NCI-H748 (cell line): ENCODE measurements around the gene HS3ST5.
A peak's percentile ranks its signal among the peaks of the same experiment; 100 is the strongest.
"Not testable (repeated sequence)": the region's sequence is repeated elsewhere in the genome, so short reads cannot be mapped to it uniquely, and the experiment has no call there.

Source experiments
- DNase-seq: peaks from one replicate; lab custom pipeline; 2025; ENCODE audit not compliant: unreplicated experiment; lab: John Stamatoyannopoulos, UW

Gene HS3ST5

DNA sequence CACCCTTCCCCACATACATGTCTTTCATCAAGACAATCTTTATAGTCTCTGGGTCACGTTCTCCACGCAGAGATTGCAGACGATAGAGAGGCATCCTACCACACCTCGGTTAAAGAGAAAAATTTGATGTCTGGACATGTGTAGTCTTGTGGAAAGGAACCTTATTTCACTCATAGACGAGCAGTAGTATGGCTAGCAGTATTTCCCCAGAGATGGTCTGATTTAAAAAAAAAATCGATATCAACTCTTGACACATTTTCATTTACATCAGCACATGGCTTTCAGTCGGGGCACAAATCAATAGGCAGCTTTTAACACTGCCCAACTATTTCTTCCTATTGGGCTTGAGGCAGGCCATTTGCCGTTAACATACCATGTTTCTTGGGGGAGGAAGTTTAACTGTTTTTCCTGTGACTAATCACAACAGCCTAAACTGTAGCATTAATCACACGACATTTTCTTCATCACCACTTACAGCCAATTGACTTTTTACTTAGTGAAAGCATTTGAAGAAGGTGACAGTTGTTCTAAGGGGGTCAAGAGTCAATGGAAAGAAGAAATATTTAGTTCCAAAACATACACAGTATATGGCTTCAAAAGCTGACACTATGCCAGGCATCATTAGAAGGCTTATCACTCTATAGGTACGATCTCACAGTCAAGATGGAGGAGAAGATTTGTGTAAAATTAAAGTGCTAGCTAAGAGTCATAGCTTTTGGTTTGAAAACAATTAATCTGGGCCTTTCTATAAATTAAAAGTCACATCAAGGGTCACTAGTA, 242.4 kb downstream of the HS3ST5 start:
- no peak for DNase-seq

DNA sequence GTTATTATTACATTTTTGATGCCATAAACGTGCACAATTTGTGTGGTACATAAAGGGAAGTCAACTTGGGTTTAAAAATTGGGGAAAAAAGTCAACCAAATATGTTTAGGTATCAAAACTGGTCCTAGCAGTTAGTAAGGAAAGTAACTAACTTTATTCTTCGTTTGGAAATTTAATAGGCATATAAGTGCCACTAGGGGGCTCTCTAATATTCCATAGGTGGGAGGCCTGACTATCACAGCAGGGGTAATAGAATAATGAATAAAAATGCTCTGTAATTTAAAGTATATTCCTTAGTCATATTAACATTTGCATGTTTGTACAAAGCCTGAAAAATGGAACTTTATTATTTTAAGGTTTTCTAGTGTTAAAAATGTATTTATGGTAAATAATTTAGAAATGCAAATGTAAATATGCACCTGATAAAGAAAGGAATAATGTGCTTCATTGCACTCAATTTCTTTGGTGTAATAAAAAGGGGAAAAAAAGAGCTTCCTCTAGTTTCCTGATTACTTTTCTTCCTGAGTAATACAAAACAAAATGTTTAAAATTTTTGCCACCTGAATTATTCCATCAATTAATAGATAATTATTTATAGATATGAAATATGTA, 246.2 kb downstream of the HS3ST5 start:
- DNase-seq, result peak; percentile 52

DNA sequence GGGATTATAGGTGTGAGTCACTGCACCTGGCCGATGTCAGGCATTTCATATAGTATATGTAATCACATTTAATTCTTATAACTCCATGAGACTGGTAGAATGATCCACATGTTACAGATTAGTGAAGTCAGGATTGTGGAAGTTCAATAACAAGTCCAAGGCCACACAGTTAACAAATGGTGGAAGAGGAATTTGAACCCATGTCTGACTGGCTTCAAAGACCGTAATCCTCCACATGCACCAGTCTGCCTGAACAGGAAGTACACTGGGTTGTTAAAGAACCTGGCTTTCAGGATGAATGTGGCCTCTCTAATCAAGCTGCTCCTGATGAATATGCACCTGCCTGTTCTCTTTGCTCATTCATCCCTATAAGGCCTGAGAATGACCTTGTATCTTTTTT, 249.9 kb downstream of the HS3ST5 start:
- DNase-seq, result no peak

DNA sequence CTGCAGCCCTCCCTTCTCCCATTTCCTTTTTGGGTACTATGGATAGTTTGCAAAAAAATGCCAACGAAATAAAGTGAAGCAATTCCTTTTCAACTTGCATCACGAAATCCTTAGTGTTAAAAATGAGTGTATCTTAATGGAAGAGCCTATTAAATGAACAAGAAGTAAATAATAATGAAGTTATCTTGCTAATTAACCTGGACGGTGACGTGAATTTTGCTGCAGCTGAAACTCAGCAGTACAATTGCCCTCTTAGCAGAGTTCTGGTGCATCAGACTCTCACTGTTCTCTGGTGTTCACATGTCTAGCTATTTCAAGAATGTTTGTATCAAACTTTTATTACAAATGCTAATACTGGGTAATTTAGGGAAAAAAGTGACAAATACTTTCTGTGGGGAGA, 252.2 kb downstream of the HS3ST5 start:
- DNase-seq, result no peak

DNA sequence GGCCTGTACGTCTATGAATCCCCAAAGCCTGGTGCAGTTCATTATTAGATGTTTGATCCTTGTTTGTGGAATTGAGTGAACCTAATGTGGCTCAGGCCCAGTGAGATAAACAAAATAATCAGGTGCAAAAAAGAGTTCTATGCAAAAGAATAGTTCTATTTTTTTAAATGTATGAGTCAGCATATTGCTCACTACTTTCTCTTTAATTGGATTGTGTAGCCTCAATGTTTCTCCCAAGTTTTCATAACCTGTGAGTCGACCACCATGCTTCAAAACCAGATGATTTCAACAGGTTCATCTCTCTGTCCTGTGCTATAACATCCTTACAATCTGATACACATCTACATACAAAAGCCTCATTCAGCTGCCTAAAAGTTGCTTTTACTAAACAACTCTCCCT, 255.3 kb downstream of the HS3ST5 start:
- no peak for DNase-seq

DNA sequence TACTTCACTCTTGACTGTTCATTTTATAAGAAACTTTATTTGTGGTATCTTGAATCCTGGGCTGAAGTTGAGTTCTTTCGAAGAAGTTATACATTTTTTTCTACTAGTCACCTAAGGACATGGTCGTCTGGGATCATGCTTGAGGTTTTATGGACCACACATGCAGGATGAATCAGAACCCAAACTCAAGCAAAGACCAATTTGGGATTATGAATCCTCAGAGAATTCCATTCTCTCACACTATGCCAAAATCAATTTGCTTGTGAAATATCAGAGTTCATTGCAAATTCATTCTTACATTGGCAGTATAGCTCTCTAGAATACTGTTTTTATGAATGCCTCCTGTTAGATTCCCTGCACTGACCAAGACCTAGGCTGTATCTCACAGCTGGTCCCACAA, 257.6 kb downstream of the HS3ST5 start:
- DNase-seq, result no peak

DNA sequence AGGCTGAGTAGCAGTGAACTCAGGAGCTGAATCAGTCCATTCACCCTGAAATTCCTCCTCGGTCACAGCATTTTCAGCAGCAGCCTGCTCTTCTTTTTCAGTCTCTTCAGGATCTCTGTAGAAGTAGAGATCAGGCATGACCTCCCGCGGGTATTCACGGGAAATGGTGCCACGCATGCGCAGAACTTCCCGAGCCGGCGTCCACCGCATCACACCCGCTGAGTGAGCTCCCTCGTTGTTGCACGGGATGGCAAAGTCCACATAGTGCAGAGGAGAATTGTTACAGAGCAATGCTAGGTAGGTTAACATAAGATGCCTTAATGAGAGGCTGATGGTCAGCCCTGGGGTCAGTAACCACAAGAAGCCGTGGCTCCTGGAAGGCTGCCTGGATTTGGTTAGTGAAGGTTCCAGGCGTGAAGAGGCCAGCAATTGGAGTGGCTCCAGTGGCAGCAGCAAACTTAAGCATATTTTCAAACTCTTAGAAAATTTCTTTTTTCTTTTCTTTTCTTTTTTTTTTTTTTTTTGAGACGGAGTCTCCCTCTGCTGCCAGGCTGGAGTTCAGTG, 258.4 kb downstream of the HS3ST5 start:
- no peak for DNase-seq

DNA sequence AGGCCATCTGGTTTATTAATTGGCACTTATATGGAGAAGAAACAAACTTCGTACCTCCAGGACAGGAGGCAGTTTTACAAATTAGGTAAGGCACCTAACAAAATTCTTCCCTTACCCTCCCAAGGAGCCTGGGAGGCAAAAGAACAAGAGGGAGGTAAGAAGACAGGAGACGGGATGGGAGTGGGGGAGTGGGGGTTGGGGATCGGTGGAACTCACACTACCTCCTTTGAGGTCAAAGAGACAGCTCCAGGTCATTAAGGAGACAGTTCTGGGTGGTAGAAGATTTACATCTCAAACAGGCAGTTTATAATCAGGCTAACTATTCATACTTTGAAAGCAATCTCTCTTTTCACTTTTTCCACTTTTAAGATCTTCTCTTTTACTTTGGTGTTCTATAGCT, 259.6 kb downstream of the HS3ST5 start:
- no peak for DNase-seq

DNA sequence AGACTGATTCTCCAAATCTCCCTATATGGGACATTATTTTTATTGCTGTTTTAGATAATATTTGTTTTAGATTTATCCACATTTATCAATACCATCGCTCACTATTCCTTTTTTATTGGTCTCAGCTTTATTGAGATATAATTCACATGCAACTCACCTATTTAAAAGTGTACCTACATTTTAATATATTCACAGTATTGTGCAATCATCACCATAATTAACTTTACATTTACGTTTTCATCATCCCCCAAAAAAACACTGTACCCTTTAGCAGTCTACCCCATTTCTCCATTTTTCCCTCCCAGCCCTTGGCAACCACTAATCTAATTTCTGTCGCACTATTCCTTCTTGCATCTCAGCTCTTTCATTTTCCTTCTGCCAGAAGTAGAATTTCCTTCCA, 261.1 kb downstream of the HS3ST5 start:
- no peak for DNase-seq

DNA sequence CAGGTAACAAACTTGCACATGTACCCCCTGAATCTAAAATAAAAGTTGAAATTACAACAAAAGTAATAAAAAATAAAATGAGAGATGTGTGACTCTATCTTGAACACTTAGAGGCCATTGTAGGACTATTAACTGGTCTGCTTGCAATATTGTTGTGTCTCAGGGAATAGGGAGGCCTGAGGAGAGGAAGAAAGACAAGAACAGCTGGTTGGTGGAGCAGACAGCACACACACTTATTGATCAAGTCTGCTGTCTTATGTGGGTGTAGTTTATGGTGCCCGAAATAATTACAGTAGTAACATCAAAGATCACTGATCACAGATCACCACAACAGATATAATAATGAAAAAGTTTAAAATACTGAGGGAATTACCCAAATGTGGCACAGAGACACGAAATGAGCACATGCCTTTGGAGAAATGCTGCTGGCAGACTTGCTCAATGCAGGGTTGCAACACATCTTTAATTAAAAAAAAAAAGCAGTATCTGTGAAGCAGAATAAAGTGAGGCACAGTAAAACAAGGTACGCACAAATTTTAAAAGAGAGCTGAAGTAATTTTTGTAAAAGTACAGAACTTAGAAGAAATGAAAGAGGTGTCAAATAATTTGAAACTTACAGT, 261.8 kb downstream of the HS3ST5 start:
- no peak for DNase-seq

DNA sequence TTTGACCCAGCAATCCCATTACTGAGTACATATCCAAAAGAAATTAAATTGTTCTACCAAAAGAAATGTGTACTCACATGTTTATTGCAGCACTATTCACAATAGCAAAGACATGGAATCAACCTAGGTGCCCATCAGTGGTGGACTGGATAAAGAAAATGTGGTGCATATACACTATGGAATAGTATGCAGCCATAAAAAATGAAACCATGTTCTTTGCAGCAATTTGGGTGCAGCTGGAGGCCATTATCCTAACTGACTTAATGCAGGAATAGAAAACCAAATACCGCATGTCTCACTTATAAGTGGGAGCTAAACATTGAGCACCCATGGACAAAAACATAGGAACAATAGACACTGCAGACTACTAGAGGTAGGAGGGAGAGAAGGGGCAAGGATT, 262.4 kb downstream of the HS3ST5 start:
- not testable (repeated sequence) for DNase-seq

DNA sequence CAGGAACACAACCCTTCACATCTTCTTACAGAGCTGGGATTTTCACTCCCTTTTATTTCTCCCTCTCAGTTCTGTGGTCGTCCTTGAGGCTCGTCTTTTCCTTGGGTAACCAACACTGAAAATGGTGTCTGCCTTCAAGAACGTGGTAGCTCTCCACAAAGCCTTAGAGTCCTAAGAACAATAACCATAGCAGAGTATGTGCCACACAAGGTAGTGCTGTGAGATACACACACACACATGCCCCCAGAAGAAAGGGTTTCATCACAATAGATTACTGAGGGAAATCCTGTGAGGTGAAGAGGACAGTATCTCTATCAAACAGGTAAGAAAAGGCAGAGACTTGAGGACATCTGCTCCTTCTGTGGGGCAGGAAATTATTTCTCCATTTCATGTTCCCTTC, 267.0 kb downstream of the HS3ST5 start:
- no peak for DNase-seq

DNA sequence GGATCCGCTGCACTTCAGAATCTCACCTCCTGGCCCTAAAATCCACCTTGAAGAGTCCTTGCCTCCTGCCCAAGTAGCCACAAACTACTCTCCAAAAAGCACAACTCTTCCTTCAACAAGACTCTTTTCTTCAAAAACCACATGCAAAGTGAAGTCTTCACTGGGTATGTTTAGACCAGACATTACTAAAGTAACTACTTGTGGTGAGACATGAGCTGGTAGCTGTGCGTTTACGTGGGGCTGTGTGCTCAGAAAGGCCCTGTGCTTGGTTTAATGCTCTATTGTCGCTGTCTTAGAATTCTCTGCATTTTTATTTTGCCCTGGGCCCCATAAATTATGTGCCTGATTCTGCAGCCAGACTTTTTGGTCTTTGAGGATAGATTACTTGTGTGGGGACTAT, 267.5 kb downstream of the HS3ST5 start:
- no peak for DNase-seq

DNA sequence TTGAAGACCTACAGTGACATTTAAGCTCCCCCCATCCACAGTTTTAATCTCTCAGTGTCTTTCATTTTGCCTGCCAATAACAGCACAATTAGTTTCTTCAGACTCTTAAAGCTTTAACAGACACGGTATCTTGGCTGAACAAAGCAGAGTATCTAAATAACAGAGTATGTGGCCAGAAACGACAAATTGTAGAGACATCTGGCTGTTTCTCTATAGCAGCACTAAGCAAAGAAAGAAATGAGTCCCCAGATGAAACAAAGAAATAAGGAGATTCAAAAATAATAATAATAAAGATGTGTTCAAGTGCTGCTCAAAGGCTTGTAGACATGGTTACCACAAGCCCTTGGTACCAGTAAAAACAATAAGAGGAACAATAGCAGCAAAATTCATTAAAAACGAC, 274.1 kb downstream of the HS3ST5 start:
- no peak for DNase-seq

DNA sequence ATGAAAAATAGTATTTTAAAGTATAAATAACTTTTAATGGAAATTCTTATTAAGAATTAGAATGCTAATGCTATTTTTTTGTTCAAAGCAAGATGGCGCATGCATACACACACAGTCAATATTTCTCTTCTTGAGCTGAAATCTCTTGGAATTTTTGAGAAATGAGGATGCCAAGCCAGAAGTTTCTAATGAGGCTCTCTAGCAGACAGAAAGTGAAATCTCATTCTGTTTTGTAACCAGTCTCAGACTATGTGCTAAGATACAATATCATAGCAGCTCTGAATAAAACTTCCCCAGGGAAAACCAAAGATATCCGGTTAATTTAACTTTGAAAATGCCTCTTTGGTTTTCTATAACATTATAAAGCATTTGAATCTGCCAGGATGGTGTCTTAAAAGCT, 274.7 kb downstream of the HS3ST5 start:
- DNase-seq, result no peak

DNA sequence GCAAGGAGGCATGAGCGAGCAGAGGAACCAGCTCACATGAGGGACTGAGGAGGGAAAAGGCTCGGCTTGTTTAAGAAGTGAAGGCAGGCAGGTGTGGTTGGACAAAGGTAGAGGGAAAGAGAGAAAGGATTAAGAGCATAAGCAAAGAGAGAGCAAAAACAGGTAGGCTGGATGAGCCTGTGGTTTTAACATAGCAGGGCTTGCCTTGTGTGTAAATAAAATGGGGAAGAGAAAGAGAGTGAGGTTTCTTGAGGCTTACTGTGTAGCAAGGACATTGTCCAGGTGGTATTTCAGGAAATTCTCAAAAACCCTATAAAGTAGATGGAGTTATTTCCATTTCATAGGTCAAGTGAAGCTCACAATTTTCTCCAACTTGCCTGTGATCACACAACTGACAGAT, 278.0 kb downstream of the HS3ST5 start:
- DNase-seq, result no peak

DNA sequence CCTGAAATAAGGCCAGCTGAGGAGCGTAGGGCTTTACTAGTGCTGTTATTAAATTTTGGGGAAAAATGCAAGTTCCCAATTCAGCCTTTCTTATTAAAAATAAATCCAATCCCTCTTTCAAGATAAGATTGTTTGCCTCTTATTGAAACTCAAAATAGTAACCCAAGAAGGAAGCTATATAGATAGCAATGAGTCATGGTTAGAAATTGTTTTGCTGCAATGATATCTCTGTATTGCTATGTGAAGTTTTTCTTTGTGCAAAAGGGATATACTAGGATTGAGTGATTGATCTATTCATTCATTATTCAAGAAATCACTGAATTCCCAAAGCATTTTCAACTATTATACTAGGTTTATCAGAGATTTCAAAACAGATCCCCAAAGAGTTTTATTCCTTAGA, 278.9 kb downstream of the HS3ST5 start:
- DNase-seq, result no peak

DNA sequence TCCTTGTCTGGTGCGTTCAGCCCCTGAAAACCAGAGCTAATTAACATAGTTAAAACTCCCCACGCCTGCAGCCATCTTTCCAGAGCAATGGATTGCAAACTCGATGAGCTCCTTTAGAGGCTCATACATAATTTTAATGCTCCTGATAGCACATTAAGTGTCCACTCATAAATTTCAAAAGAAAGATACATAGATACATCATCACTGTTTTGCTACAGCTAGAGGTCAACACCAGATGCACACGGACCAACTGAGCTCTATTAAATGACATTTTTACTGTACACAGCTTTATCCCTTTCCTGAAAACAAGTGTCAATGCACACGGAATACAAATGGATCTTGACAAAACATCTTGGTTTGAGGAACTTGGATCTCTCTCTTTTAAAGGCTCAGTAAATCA, 280.6 kb downstream of the HS3ST5 start:
- no peak for DNase-seq

DNA sequence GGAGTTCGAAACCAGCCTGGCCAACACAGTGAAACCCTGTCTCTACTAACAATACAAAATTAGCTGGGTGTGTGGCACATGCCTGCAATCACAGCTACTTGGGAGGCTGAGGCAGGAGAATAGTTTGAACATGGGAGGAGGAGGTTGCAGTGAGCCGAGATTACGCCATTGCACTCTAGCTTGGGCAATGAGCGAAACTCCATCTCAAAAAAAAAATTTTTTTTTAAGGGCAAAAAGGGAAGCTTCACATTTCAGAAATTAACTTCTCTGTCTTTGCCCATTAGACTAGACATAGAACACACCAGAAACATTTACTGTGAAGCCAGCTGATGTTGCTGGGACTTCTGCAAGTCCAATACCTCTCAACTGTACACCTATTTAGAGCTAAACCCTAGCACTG, 281.1 kb downstream of the HS3ST5 start:
- no peak for DNase-seq

DNA sequence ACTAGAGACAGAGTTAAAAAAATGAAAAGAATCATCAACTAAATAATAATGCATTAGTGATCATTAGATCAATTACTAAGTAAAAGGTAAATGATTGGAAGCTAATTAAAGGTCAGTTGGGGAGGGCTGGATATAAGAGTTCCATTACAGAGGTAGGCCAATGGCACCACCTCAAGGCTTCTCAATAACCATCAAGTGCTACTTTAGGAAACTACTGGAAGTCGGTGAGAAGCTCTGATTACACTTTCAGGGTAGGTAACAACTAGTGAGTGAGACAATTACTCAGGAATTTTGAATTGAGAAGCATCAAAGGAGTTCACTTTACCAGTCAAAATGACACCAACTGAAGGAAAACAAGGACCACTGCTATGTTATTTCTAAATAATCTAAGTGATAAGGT, 281.7 kb downstream of the HS3ST5 start:
- DNase-seq, result no peak

DNA sequence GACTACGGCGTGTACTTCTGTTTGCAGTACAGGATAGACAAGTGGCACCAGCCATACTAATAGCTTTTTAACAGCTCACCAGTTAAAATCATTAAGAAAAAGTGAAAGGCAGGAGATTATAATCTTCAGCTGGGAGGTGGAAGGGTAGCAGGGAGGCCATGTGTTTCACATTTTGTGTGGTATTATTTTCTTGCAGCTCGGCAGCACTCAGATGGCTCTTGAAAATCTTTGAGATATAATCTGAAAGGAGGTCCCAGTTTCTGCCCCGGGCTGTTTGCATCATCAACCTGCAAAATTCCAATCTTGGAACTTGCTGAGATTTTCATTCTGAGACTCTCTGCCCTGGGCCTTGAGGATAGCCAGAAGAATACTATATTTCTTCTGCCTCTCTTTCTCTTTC, 284.4 kb downstream of the HS3ST5 start:
- DNase-seq, result no peak

DNA sequence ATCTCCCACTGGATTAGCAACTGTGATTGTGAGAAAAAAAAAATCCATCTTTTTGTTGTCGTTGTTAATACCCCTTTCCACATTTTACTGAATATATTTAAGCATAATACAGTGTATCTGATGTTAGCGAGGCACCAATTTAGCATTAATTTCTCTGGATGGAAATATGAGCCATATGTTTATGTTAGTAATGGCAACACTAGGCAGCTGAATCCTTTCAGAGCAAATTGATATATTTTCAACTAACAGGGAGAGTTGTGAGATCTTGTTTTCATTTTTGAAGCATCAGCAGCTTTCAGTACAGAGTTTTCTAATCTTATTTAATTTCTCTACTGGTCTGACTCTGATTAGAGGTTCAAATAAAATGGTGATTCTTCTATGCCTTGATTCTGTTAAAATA, 287.1 kb downstream of the HS3ST5 start:
- no peak for DNase-seq
